ENCODE data around the gene SEC22A.
"Not testable (repeated sequence)": the region's sequence is repeated elsewhere in the genome, so short reads cannot be mapped to it uniquely, and the experiment has no call there.

Gene SEC22A

DNA sequence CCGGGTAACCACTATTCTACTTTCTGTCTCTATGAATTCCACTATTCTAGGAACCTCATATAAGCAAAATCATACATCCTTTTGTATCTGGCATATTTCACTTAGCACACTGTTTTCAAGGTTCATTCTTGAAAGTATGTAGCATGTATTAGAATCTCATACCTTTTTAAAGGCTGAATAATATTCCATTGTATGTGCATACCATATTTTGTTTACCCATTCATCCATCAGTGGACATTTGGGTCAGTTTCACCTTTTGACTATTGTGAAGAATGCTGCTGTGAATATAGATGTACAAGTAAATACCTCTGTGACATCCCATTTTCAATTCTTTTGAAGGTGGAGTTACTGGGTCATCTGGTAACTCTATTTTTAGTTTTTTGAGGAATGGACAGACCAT, 36.6 kb upstream of the SEC22A start:
- DNase-seq: no peak
- peaks cover 0 to 8% of the 10 kb centered on the region in 2 donors for H3K9me3 Mint-ChIP-seq
- H3K4me3 Mint-ChIP-seq: no peak overlapping the region
- no peaks in the 10 kb centered on the region for H3K27me3 Mint-ChIP-seq
- H3K4me1 Mint-ChIP-seq: no peaks in the 10 kb centered on the region
- ATAC-seq: no peak
- no peak overlapping the region for H3K27ac Mint-ChIP-seq

GRCh38 chr3:123167686-123168085, 34.1 kb upstream of the SEC22A start:
- H3K27ac Mint-ChIP-seq: no peak overlapping the region
- H3K4me3 Mint-ChIP-seq: no peak overlapping the region
- no peaks in the 10 kb centered on the region for H3K27me3 Mint-ChIP-seq
- ATAC-seq: no peak
- DNase-seq: no peak
- H3K9me3 Mint-ChIP-seq: peaks cover 0 to 8% of the 10 kb centered on the region in 2 donors
- H3K4me1 Mint-ChIP-seq: no peaks in the 10 kb centered on the region

DNA sequence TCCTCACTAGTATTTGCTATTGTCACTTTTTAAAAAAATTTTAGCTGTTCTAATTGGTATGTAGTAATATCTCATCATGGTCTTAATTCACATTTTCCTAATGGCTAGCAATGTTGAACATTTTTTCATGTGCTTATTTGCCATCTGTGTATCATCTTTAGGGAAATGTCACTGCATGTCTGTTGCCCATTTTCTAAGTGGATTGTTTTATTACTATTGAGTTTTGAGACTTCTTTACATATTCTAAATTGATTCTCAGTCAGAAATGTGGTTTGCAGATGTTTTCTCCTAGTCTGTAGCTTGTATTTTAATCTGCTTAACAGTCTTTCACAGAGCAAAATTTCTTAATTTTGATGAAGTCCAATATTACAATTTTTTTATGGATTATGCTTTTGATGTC, 33.6 kb upstream of the SEC22A start:
- no peak for DNase-seq
- H3K27me3 Mint-ChIP-seq: no peaks in the 10 kb centered on the region

DNA sequence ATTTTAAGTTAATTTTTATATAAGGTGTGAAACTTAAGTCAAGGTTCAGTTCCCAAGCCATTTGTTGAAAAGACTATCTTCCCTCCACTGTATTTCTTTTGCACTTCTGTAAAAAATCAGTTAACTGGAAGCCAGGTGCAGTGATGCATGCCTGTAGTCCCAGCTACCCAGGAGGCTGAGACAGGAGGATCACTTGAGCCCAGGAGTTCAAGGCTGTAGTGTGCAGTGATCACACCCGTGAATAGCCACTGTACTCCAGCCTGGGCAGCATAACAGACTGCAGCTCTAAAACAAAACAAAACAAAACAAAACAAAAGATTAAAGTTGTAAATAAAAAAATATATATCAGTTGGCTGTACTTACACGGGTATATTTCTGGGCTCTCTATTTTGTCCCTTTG, 33.1 kb upstream of the SEC22A start:
- H3K4me3 Mint-ChIP-seq: no peak overlapping the region
- no peak for ATAC-seq

More for the DNA sequence above, 33.6 kb upstream of the SEC22A start:
- Mint-ChIP-seq H3K4me3 (no peak overlapping the region), H3K4me1 (no peaks in the 10 kb centered on the region), H3K9me3 (peaks cover 0 to 8% of the 10 kb centered on the region in 2 donors), H3K27ac (no peak overlapping the region)
- ATAC-seq: no peak

GRCh38 chr3:123169492-123169929, 32.2 kb upstream of the SEC22A start:
- Mint-ChIP-seq H3K4me3 (no peak overlapping the region), H3K27ac (no peak overlapping the region), H3K9me3 (peaks cover 0 to 8% of the 10 kb centered on the region in 2 donors), H3K27me3 (no peaks in the 10 kb centered on the region), H3K4me1 (no peaks in the 10 kb centered on the region)
- no peak for ATAC-seq
- no peak for DNase-seq

More for the DNA sequence above, 33.1 kb upstream of the SEC22A start:
- no peaks in the 10 kb centered on the region for H3K4me1 Mint-ChIP-seq
- DNase-seq: no peak
- H3K9me3 Mint-ChIP-seq: peaks cover 0 to 8% of the 10 kb centered on the region in 2 donors
- H3K27me3 Mint-ChIP-seq: no peaks in the 10 kb centered on the region
- H3K27ac Mint-ChIP-seq: no peak overlapping the region

DNA sequence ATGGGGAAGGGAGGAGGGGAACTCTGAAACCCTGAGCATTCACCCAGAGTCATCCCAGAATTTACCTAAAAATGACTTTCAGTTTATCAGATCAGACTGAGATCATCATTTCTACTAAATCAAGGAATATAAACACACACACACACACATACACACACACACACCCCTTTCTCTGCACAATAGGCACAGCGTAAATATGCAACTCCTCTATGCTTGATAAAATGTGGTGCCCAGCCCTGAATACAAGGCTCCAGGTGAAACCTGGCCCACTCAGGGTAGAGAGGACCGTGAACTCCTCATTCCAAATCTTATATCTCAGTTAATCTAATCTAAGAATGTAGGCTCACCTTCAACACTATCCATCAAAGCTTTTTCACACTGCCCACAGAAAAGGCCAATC, 31.8 kb upstream of the SEC22A start:
- Mint-ChIP-seq H3K9me3 (peaks cover 0 to 4% of the 10 kb centered on the region in 2 donors), H3K27ac (peak overlapping the region in 1 of 2 donors; percentile 22), H3K4me3 (no peak overlapping the region), H3K27me3 (no peaks in the 10 kb centered on the region), H3K4me1 (no peaks in the 10 kb centered on the region)
- DNase-seq (no peak), ATAC-seq (no peak)

GRCh38 chr3:123180791-123181190, 21.0 kb upstream of the SEC22A start:
- DNase-seq (no peak), ATAC-seq (no peak)
- H3K4me1 Mint-ChIP-seq: no peaks in the 10 kb centered on the region
- H3K27me3 Mint-ChIP-seq: no peaks in the 10 kb centered on the region
- H3K4me3 Mint-ChIP-seq: no peak overlapping the region
- no peak overlapping the region for H3K27ac Mint-ChIP-seq
- H3K9me3 Mint-ChIP-seq: peaks cover 0 to 5% of the 10 kb centered on the region in 2 donors

DNA sequence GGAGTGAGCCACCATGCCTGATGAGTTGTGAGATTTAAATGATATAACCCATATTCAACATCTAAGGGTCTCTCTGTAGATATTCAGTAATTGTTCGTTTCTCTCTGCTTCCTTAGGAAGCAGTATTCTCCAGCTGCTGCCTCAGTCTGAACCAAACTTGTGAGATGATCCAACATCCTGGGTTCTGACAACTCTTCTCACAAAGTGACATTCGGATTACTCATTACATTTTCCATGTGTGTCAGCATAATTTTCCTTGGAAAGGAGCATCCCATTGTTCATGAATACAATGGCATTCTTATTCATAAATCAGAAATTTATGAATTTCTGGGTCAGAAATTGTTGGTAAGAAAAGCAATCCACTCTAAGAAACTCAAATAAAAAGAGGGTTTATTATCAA, 15.0 kb upstream of the SEC22A start:
- Mint-ChIP-seq H3K27me3 (no peaks in the 10 kb centered on the region), H3K4me1 (no peaks in the 10 kb centered on the region), H3K9me3 (peaks cover 0 to 5% of the 10 kb centered on the region in 2 donors), H3K27ac (no peak overlapping the region), H3K4me3 (no peak overlapping the region)
- ATAC-seq: no peak
- DNase-seq: no peak

DNA sequence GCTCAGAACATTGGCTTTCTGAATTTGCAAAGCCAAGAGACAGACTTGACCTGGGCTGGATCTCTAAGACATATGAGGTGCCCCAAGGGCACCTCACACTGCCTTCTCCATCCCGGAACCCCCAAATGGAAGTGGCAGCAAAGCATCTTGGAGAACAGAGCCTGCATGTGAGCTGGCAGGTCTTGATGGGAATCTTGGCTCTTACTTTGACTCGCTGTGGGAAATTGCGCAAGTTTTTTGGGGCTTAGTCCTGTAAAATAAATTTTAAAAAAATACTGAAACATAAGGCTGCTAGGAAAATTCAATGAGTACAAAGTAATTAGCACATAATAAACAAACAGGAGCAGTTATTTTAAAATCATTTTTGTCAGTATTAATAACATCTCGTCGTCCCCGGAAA, 13.7 kb upstream of the SEC22A start:
- no peak overlapping the region for H3K27ac Mint-ChIP-seq
- DNase-seq (no peak), ATAC-seq (no peak)
- no peak overlapping the region for H3K4me3 Mint-ChIP-seq
- no peaks in the 10 kb centered on the region for H3K27me3 Mint-ChIP-seq
- H3K4me1 Mint-ChIP-seq: no peaks in the 10 kb centered on the region
- no peaks in the 10 kb centered on the region for H3K9me3 Mint-ChIP-seq

- H3K9me3 Mint-ChIP-seq: no peaks in the 10 kb centered on the region
- no peaks in the 10 kb centered on the region for H3K4me1 Mint-ChIP-seq
- H3K27ac Mint-ChIP-seq: no peak overlapping the region
- ATAC-seq (no peak), DNase-seq (no peak)
- H3K27me3 Mint-ChIP-seq: no peaks in the 10 kb centered on the region
- no peak overlapping the region for H3K4me3 Mint-ChIP-seq
Measured at GRCh38 chr3:123193448-123194101, 8.2 kb upstream of the SEC22A start.

GRCh38 chr3:123194552-123194951, 7.2 kb upstream of the SEC22A start:
- ATAC-seq (no peak), DNase-seq (no peak)
- Mint-ChIP-seq H3K27me3 (no peaks in the 10 kb centered on the region), H3K4me3 (no peak overlapping the region), H3K27ac (no peak overlapping the region), H3K9me3 (peaks cover 5 to 9% of the 10 kb centered on the region in 2 donors), H3K4me1 (no peaks in the 10 kb centered on the region)

DNA sequence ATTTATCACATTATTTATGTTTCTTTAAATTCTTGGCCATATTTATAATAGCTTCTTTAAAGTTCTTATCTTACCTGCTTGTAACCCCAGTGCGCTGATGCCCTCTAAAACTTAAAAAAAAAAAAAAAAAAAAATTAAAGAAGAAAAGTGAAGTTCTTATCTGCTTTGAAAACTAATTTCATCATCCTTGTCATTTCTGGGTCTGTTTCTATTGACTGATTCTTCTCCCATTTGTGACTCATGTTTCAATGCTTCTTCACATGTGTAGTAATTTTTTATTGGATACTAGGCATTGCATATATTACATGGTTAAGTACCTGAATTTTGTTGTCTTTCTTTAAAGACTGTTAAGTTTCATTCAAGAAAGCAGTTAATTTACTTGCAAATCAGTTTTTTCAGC, 3.4 kb upstream of the SEC22A start:
- H3K9me3 Mint-ChIP-seq: peaks cover 9 to 11% of the 10 kb centered on the region in 2 donors
- H3K4me3 Mint-ChIP-seq: no peak overlapping the region
- peaks cover 13% of the 10 kb centered on the region for H3K4me1 Mint-ChIP-seq
- no peaks in the 10 kb centered on the region for H3K27me3 Mint-ChIP-seq
- H3K27ac Mint-ChIP-seq: no peak overlapping the region
- DNase-seq (no peak), ATAC-seq (no peak)

DNA sequence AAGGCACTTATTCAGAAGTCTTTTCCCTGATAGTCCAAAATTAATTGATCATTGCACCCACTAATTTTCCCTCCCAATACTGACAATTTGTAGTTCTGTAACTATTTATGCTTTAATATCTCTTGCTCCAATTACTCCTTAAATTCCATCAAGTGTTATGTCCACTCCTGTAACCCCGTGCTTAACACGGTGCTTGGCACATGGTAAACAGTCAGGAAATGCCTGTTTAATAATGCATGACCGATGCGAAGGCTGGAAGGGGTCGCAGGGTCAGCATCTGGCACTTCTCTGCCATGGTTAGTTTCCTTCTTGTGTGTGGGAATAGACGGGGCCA, 553 bp upstream of the SEC22A start:
- Mint-ChIP-seq H3K4me1 (peaks cover 16% of the 10 kb centered on the region), H3K9me3 (peaks cover 9 to 11% of the 10 kb centered on the region in 2 donors), H3K27me3 (no peaks in the 10 kb centered on the region), H3K4me3 (peak overlapping the region; percentile 91 to 99), H3K27ac (peak overlapping the region; percentile 98 to 100)
- ATAC-seq (no peak), DNase-seq (no peak)

DNA sequence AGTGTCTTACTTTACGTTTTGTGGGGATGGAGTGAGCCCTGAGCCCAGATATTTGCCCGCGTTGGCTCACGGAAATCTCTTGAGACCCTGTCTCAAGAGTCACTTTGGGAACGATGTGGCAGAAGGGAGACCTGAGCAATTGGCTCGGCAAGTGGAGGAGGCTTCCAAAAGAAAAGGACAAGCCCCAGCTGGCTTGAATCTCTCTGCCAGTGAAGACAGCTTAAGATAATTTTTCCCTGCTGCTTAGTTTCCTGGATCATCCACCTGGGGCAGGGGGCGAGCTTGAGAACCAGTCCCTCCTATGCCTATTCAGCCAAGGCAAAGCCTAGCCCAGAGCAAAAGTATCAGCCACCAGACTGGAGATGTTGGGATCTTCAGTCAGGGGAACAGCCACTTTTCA, 708 bp downstream of the SEC22A start:
- Mint-ChIP-seq H3K4me3 (peak overlapping the region; percentile 91 to 99), H3K27me3 (no peaks in the 10 kb centered on the region), H3K27ac (peak overlapping the region; percentile 98 to 100), H3K4me1 (peaks cover 20% of the 10 kb centered on the region), H3K9me3 (peaks cover 9 to 11% of the 10 kb centered on the region in 2 donors)
- DNase-seq (peak in 1 of 2 donors; percentile 7), ATAC-seq (no peak)

- Mint-ChIP-seq H3K27ac (peak overlapping the region in 1 of 2 donors; percentile 2), H3K9me3 (no peaks in the 10 kb centered on the region), H3K4me3 (no peak overlapping the region), H3K4me1 (peaks cover 12% of the 10 kb centered on the region), H3K27me3 (no peaks in the 10 kb centered on the region)
- ATAC-seq (no peak), DNase-seq (no peak)
Measured at GRCh38 chr3:123218990-123219389, 17.2 kb downstream of the SEC22A start.

DNA sequence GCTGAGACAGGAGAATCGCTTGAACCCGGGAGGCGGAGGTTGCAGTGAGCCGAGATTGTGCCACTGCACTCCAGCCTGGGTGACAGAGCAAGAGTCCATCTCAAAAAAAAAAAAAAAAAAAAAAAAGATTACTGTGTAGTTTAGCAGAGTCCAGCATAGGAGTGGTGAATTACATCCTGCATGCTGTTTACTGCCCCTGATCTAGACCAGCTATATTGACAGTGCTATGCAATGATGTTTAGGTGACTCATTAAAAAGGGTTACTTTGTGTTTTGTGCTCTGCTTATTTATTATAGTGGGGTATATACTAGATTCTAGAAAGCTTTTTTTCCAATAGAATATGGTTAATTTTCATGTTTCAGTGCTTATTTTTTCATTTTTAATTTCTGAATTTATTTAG, 19.6 kb downstream of the SEC22A start:
- not testable (repeated sequence) for H3K27me3 Mint-ChIP-seq, ATAC-seq, H3K9me3 Mint-ChIP-seq, H3K4me1 Mint-ChIP-seq, H3K4me3 Mint-ChIP-seq, DNase-seq
- H3K27ac Mint-ChIP-seq: peak overlapping the region in 1 of 2 donors; percentile 54

DNA sequence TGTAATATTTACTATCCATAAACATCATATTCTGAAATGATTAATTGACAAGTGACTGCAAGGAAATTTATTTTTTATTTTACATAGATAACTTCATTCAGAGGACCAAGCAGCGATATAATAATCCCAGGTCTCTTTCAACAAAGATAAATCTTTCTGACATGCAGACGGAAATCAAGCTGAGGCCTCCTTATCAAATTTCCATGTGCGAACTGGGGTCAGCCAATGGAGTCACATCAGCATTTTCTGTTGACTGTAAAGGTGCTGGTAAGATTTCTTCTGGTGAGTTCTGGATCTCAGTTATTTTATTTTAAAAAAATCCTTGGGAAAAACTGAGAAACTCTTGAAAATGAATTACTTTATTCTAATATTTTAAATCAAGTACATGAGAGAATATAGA, 23.3 kb downstream of the SEC22A start:
- Mint-ChIP-seq H3K27me3 (no peaks in the 10 kb centered on the region), H3K9me3 (peaks cover 10 to 11% of the 10 kb centered on the region in 2 donors), H3K4me1 (no peaks in the 10 kb centered on the region), H3K27ac (no peak overlapping the region), H3K4me3 (no peak overlapping the region)
- ATAC-seq (no peak), DNase-seq (no peak)
